ENCODE results near the gene THOC6. TPM values are rescaled to one million over a fixed set of nuclear protein-coding genes. Genes with fewer than 3 reads are reported as not detected.

Gene THOC6
- total RNA-seq, 2 donors from 2014 or later, result 19.0 to 24.7 TPM

DNA sequence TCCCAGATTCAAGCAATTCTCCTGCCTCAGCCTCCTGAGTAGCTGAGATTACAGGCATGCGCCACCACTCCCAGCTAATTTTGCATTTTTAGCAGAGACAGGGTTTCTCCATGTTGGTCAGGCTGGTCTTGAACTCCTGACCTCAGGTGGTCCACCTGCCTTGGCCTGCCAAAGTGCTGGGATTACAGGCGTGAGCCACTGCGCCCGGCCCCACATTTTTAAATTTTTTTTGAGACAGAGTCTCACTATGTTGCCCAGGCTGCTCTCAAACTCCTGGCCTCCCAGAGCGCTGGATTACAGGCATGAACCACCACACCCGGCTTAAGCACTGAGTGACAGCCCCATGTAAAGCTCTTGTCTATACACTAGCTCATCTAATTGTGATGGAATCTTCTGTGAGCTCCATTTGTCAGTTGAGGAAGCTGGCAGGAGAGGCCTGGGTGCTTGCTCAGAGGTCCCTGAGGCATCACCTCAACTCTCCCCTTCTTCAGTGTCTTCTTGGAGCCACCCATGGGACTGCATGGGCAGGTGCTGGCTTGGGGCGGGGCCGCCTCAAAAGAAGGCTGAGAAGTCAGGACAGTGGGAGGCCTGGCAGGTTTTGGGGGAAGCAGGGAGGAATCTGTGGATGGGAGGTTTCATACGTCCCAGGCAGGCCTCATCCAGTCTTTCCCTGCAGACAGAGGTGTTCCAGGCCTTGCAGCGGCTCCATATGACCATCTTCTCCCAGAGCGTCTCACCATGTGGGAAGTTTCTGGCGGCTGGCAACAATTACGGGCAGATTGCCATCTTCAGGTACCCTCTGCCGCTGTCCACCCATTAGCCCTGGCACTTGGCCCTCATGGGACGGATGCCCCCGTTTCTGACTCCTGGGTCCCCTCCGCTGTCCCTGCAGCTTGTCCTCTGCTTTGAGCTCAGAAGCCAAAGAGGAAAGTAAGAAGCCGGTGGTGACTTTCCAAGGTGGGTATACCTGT is 1.5 kb downstream of the THOC6 start:
- Histone ChIP-seq H3K27me3 (replicated peaks; ENCODE audit: insufficient read depth) (peaks cover 4% of the 10 kb centered on the region), H3K27ac (no peak overlapping the region), H3K9me3 (no peaks in the 10 kb centered on the region), H3K4me1 (ENCODE audit: control insufficient read depth in 1 of 2, low read depth in 2 of 2) (peaks cover 0 to 46% of the 10 kb centered on the region in 2 donors), H3K36me3 (peaks cover 12% of the 10 kb centered on the region), H3K4me3 (no peak overlapping the region)
- TF ChIP-seq, protein P1, sequence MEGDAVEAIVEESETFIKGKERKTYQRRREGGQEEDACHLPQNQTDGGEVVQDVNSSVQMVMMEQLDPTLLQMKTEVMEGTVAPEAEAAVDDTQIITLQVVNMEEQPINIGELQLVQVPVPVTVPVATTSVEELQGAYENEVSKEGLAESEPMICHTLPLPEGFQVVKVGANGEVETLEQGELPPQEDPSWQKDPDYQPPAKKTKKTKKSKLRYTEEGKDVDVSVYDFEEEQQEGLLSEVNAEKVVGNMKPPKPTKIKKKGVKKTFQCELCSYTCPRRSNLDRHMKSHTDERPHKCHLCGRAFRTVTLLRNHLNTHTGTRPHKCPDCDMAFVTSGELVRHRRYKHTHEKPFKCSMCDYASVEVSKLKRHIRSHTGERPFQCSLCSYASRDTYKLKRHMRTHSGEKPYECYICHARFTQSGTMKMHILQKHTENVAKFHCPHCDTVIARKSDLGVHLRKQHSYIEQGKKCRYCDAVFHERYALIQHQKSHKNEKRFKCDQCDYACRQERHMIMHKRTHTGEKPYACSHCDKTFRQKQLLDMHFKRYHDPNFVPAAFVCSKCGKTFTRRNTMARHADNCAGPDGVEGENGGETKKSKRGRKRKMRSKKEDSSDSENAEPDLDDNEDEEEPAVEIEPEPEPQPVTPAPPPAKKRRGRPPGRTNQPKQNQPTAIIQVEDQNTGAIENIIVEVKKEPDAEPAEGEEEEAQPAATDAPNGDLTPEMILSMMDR (IDR thresholded peaks at IDR 0.05), result no peak
- DNase-seq (ENCODE audit: low spot score) (no peak), ATAC-seq (ENCODE audit: insufficient number of reproducible peaks, low FRiP score, low read depth) (no peak)

DNA sequence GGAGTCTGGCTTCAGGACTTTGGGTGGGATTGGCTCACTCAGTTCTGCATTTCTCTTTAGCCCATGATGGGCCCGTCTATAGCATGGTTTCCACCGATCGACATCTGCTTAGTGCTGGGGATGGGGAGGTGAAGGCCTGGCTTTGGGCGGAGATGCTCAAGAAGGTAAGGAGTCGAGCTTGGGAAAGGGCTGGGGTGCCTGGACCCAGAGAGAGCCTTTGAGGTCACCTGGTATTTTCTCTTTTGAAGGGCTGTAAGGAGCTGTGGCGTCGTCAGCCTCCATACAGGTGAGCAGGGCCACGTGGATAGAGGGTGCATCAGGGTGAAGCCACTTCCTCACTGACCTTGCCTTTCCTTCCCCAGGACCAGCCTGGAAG is 2.2 kb downstream of the THOC6 start:
- peaks cover 12% of the 10 kb centered on the region for H3K36me3 ChIP-seq
- ATAC-seq (ENCODE audit: insufficient number of reproducible peaks, low FRiP score, low read depth) (no peak), DNase-seq (ENCODE audit: low spot score) (no peak)
- H3K27ac ChIP-seq, result no peak overlapping the region
- H3K4me3 ChIP-seq, result no peak overlapping the region
- TF ChIP-seq, protein P1 (IDR thresholded peaks at IDR 0.05), result no peak
- peaks cover 0 to 46% of the 10 kb centered on the region in 2 donors for H3K4me1 ChIP-seq (ENCODE audit: control insufficient read depth in 1 of 2, low read depth in 2 of 2)
- H3K9me3 ChIP-seq, result no peaks in the 10 kb centered on the region
- H3K27me3 ChIP-seq (replicated peaks; ENCODE audit: insufficient read depth), result peaks cover 4% of the 10 kb centered on the region

DNA sequence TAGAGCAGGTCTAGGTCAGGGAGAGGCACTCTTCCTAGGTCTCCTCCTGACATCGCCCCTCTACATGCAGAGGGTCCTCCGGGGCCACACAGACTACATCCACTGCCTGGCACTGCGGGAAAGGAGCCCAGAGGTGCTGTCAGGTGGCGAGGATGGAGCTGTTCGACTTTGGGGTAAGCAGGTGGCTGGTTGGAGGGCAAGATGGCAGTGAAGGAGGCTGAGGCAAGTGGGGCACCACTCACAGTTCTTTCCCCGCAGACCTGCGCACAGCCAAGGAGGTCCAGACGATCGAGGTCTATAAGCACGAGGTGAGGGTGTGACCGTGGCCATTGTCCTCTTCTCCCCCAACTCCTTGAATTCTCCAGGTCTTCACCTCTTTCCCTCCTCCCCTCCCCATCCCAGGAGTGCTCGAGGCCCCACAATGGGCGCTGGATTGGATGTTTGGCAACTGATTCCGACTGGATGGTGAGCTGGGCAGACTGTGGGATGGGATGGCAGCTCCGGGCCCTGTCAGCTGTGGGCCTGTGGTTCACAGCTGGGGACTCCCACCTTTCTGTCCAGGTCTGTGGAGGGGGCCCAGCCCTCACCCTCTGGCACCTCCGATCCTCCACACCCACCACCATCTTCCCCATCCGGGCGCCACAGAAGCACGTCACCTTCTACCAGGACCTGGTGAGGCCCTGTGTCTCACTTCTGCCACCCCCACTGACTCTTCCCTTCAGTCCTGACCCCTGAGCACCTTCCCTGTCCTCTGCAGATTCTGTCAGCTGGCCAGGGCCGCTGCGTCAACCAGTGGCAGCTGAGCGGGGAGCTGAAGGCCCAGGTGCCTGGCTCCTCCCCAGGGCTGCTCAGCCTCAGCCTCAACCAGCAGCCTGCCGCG is 3.0 kb downstream of the THOC6 start:
- Histone ChIP-seq H3K9me3 (no peaks in the 10 kb centered on the region), H3K27ac (no peak overlapping the region), H3K4me3 (no peak overlapping the region), H3K27me3 (replicated peaks; ENCODE audit: insufficient read depth) (peaks cover 4% of the 10 kb centered on the region), H3K36me3 (peaks cover 12% of the 10 kb centered on the region), H3K4me1 (ENCODE audit: control insufficient read depth in 1 of 2, low read depth in 2 of 2) (peaks cover 0 to 38% of the 10 kb centered on the region in 2 donors)
- TF ChIP-seq, protein P1 (IDR thresholded peaks at IDR 0.05), result no peak
- ATAC-seq (ENCODE audit: insufficient number of reproducible peaks, low FRiP score, low read depth) (no peak), DNase-seq (ENCODE audit: low spot score) (no peak)

DNA sequence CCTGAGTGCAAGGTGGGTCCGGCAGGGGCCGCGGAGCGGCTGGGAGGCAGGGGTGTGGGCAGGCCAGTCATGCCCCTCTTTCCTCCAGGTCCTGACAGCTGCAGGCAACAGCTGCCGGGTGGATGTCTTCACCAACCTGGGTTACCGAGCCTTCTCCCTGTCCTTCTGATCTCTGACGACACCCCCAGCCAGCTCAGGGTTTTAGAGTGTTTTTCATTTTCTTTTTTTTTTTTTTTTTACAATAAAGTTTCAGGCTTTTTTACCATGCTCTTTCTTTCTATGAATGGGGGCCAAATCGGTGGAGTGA is 3.6 kb downstream of the THOC6 start:
- no peaks in the 10 kb centered on the region for H3K9me3 ChIP-seq
- H3K27ac ChIP-seq, result no peak overlapping the region
- peaks cover 0 to 34% of the 10 kb centered on the region in 2 donors for H3K4me1 ChIP-seq (ENCODE audit: control insufficient read depth in 1 of 2, low read depth in 2 of 2)
- H3K27me3 ChIP-seq (replicated peaks; ENCODE audit: insufficient read depth), result peaks cover 4% of the 10 kb centered on the region
- ATAC-seq (ENCODE audit: insufficient number of reproducible peaks, low FRiP score, low read depth) (no peak), DNase-seq (ENCODE audit: low spot score) (no peak)
- TF ChIP-seq, protein P1 (IDR thresholded peaks at IDR 0.05), result no peak
- H3K4me3 ChIP-seq, result no peak overlapping the region
- peaks cover 12% of the 10 kb centered on the region for H3K36me3 ChIP-seq

Data from thoracic aorta (tissue), 2 donors.